Measurements from ENCODE around the gene IL17F.
"Not testable (repeated sequence)": the region's sequence is repeated elsewhere in the genome, so short reads cannot be mapped to it uniquely, and the experiment has no call there.

IL17F gene

GRCh38 chr6:52213127-52213526 lies 31.2 kb downstream of the IL17F start:
- TF ChIP-seq CTCF (IDR thresholded peaks at IDR 0.05): no peak
- no peak overlapping the region for H3K4me3 ChIP-seq
- DNase-seq (ENCODE audit: low spot score): no peak
- H3K27ac ChIP-seq: no peak overlapping the region

GRCh38 chr6:52210227-52210626 lies 34.1 kb downstream of the IL17F start:
- H3K4me3 ChIP-seq: no peak overlapping the region
- no peak for DNase-seq (ENCODE audit: low spot score)
- no peak overlapping the region for H3K27ac ChIP-seq
- no peak for TF ChIP-seq CTCF (IDR thresholded peaks at IDR 0.05)

- TF ChIP-seq CTCF (IDR thresholded peaks at IDR 0.05): no peak
- H3K4me3 ChIP-seq: no peak overlapping the region
- no peak for DNase-seq (ENCODE audit: low spot score)
- H3K27ac ChIP-seq: no peak overlapping the region
Measured at GRCh38 chr6:52209770-52210169, 34.5 kb downstream of the IL17F start.

- no peak overlapping the region for H3K4me3 ChIP-seq
- TF ChIP-seq CTCF (IDR thresholded peaks at IDR 0.05): no peak
- H3K27ac ChIP-seq: peak overlapping the region in 1 of 2 donors; percentile 32
- DNase-seq (ENCODE audit: low spot score): no peak
Measured at GRCh38 chr6:52208612-52209011, 35.7 kb downstream of the IL17F start.

- no peak overlapping the region for H3K4me3 ChIP-seq
- no peak for TF ChIP-seq CTCF (IDR thresholded peaks at IDR 0.05)
- H3K27ac ChIP-seq: no peak overlapping the region
- no peak for DNase-seq (ENCODE audit: low spot score)
Measured at GRCh38 chr6:52207066-52207465, 37.2 kb downstream of the IL17F start.

GRCh38 chr6:52201493-52201892 lies 42.8 kb downstream of the IL17F start:
- no peak overlapping the region for H3K27ac ChIP-seq
- no peak overlapping the region for H3K4me3 ChIP-seq
- DNase-seq (ENCODE audit: low spot score): no peak
- TF ChIP-seq CTCF (IDR thresholded peaks at IDR 0.05): no peak

GRCh38 chr6:52201046-52201445 lies 43.3 kb downstream of the IL17F start:
- Histone ChIP-seq H3K4me3 (no peak overlapping the region), H3K27ac (no peak overlapping the region)
- no peak for DNase-seq (ENCODE audit: low spot score)
- no peak for TF ChIP-seq CTCF (IDR thresholded peaks at IDR 0.05)

GRCh38 chr6:52200088-52200487 lies 44.2 kb downstream of the IL17F start:
- H3K4me3 ChIP-seq; H3K27ac ChIP-seq; DNase-seq (ENCODE audit: low spot score): not testable (repeated sequence)

Data from coronary artery (tissue), 2 donors.